DND-41 (cell line): ENCODE data around the gene LIPG.

Source experiments
- CTCF ChIP-seq: IDR thresholded peaks from 2 replicates; pipeline ENCODE4 v1.5.1; 2012; ENCODE audit warnings: borderline replicate concordance, low read length, moderate library complexity, mild to moderate bottlenecking; ENCODE audit not compliant: poor library complexity, severe bottlenecking; ENCODE audit errors: extremely low read depth
- EZH2 ChIP-seq: IDR thresholded peaks from 3 replicates; pipeline ENCODE4 v1.6.1; 2012; ENCODE audit warnings: borderline replicate concordance, low read depth, mild to moderate bottlenecking, moderate library complexity, low read length, inconsistent platforms; ENCODE audit not compliant: severe bottlenecking

GRCh38 chr18:49581371-49581770, 19.5 kb downstream of the LIPG start:
- TF ChIP-seq CTCF (no peak), EZH2 (no peak)
